ENCODE measurements around the gene FAM81A.

DNA sequence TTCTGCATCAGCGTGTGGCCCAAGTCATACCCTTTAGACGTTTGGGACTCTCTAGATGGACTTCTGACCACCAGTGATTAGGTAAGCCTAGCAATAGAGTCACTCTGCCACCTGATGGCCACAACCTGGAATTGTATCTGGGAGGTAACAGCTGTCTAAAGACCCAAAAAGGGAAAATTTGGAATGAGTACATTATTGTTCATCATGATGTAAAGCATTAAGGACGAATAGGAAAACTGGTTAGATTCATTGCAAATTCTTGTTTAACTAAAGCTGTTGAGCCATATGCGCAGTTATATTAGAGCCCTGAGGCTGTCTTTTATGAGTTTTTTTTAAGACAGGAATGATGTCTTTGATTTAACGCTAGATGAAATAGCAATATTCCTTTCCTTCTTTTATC lies 63.6 kb downstream of the FAM81A start:
- TF ChIP-seq EZH2 (IDR thresholded peaks at IDR 0.05; ENCODE audit: low read length), result no peak
- TF ChIP-seq, protein P1, sequence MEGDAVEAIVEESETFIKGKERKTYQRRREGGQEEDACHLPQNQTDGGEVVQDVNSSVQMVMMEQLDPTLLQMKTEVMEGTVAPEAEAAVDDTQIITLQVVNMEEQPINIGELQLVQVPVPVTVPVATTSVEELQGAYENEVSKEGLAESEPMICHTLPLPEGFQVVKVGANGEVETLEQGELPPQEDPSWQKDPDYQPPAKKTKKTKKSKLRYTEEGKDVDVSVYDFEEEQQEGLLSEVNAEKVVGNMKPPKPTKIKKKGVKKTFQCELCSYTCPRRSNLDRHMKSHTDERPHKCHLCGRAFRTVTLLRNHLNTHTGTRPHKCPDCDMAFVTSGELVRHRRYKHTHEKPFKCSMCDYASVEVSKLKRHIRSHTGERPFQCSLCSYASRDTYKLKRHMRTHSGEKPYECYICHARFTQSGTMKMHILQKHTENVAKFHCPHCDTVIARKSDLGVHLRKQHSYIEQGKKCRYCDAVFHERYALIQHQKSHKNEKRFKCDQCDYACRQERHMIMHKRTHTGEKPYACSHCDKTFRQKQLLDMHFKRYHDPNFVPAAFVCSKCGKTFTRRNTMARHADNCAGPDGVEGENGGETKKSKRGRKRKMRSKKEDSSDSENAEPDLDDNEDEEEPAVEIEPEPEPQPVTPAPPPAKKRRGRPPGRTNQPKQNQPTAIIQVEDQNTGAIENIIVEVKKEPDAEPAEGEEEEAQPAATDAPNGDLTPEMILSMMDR (optimal IDR thresholded peaks at IDR 0.05 in 1 of 3, IDR thresholded peaks at IDR 0.05 in 1 of 3, conservative IDR thresholded peaks at IDR 0.05 in 1 of 3; ENCODE audit: extremely low read depth in 1 of 3, insufficient read depth in 2 of 3, low read length in 3 of 3), result peak; percentile 74 to 88 (median 81)
